ENCODE results near the gene SLC12A2.

Gene SLC12A2

DNA sequence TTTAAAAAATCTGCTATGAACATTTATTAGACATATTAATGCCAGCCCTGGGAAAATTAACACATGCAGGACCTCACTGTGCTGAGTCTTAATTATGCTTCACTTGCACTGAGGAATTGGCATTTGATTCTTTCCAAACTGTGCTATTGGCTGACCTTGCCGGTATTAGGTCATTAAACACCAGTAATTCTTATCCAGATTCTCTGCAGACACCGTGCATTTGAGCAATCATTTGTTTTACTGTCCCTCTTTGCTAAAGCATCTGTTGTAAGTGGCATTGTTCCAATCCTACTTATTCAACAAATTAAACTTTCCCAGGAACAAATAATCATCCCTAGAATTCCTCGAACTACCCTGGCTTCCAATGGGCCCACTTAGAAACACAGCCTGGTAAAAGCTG lies 145.0 kb downstream of the SLC12A2 start:
- DNase-seq = no peak

DNA sequence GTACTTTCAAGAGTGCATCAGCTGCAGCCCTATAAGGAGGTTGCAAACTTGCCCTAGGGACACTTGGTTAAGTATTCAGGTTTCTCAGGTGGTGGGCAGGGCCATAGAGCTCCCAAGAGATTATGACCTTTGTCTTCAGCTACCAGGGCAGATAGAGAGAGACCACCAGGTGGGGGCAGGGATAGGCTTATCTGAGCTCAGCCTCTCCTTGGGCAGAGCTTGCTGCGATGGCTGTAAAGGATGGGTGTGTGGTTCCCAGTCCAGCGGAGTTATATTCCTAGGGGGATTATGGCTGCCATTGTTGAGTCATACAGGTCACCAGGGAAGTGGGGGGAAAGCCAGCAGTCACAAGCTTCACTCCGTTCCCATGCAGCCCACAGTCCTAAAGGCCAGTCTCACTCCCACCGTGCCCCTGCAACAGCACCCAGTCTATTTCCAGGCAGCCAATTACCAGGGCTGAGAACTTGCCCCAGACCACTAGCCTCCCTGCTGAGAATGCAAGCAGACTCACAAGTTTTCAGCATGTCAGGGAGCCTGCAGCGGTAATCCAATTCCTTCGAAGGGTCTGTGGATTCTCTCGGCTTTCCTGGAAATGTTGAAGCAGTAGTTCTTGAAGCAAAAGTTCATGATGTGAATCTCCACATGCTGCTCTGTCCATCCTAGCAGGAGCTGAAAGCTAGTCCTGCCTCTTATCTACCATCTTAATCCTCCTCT lies 151.5 kb downstream of the SLC12A2 start:
- DNase-seq = no peak

DNA sequence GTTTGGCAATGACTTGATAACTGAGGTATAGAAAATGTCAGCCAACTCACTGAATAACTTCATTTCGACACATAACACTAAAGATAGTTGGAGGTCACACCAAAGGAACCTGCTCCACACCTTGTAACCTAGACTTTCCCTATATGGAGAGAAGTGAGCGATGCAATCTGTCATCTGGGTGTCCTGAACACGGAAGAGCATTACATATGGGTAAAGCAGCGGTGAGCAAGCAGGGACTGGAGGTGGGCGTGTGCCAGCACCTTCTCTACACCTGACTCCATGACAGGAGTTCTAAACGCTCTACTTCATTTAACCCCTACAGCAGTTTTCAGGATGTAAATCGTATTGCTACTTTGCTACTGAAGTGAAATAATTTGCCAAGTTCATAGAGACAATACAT lies 152.8 kb downstream of the SLC12A2 start:
- DNase-seq = no peak

DNA sequence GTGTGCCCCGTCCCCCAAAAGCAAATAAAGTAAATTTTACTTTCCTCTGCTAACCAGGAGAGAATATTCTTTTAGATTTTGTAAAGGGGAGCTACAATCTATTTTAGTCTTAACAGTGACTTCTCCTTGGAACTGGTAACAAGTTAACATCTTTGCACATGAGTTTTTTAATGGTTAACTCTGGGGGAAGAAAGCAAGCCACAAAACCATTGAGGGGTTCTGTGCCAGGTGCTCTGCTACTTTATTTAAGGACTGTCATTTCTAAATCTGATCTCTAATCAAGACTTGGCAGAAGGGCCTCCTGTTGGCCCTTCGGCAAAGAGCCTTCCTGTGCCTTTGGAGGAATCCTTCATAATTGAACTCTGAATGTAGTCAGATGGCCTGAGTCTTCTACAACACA lies 153.4 kb downstream of the SLC12A2 start:
- no peak for DNase-seq

DNA sequence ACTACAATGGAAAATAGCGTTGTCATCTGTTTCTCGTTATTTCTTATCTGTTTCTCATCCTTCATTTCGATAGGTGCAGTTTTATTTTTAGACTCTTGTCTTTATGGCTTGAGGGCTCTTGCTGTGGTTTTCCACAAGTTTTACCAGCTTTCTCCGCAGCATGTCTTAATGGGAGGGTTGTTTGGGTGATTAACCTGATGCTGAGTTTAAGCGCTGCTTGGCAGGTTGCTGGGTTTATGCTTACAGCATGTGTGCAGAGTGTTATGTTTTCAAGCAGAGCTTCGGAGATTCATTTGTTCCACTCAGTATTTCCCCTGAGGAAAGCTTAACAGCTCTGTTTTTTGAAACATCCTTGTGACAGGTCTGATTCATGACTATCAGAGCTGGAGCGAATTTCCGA lies 154.0 kb downstream of the SLC12A2 start:
- DNase-seq = no peak

Measured in NCI-H226 (cell line).